ENCODE results near the gene TEAD1.

Gene TEAD1

DNA sequence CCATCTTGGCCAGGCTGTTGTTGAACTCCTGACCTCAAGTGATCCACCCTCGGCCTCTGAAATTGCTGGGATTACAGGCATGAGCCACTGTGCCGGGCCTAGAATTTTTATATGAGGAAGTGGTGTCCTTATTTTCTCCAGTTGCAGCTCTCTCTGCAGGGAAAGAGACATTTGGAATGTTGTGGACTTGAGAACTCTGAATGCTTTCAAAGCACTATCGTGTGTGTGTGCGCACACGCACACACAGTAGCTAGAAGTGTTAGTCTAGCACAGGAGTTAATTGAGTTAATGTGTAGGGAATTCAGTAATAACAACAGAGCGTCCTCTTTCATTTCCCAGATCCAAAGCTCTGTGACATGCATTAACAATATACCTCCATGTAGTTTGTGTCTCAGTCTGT lies 170.9 kb downstream of the TEAD1 start:
- DNase-seq: no peak

DNA sequence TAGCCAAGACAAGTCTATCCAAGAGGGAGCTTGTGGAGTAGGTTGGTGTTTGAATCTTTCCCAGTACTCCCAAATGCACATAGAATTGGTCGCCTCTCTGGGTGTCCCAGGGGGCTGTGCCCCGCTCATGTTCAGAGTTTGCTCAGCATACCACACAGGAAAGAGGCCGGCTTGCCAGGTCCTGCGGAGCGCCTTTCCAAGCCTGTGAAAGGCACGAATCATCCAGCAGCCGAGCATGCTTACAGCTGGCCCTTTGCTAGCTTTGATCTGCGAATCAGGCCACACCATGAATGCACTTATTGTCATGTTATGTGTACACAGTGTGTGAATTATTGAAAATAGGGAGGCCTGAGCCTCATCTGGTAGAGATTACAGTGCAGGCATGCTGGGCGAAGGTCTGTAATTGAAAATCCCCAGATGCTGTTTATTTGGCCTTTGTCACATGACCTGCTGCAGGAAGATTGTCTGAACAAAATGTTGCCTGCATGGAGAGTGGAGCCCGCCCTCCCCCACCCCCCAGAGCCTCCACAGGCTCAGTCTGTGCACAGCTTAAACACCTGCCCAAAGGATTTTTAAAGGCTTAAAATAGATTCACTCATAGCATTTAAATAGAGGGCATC lies 171.6 kb downstream of the TEAD1 start:
- DNase-seq: peak; percentile 84

DNA sequence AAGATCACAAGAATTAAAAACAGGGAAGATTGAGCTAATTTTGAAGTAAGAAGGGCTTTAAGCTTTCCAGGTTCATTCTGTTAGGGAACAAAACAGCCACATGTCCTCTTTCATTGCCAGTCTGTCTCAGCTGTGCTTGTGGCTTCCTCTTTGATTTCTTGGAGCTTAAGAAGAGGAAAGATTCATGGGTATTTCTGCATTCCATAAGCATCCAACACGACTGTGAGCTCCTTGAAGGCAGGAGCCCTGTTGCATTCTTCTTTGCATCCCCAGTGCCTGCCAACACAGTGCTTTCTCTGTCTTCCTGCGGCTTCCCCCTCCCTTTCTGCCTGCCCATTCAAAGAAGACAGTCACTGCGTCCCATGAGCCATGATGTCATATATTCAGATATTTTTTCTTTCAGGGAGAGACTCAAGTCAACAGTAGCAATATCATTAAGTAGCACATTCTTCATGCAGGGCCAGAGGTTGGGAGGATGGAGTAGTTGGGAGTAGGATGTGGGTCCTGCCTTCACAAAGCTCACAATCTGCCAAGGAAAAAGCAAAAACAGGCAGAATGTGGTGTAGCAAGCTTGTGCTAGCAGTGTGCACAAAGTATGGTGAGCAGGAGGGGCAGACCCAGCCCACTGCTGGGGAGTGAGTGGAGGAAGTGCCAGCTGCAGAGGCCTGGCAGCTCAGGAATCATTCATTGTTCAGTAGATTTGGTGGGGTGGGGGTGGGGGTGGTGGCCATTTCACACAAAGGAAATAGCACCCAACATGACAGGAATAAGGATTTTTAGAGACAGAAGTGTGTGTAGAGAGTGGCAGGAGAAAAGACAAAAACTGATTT lies 172.8 kb downstream of the TEAD1 start:
- DNase-seq: no peak

DNA sequence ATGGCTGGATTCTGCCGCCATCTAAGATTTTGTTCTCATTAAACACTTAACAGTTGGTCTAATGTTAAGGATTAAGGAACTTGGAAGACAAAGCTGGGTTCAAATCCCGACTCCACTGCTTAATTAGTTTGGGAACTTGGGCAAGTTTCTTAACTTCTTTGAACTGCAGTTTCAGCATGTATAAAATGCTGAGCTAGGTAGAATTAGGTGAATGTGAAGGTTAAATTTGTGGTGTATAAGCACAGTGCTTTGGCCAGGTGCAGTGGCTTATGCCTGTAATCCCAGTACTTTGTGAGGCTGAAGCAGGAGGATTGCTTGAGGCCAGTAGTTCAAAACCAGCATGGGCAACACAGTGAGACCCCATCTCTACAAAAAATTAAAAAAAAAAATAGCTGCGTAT lies 174.2 kb downstream of the TEAD1 start:
- no peak for DNase-seq

DNA sequence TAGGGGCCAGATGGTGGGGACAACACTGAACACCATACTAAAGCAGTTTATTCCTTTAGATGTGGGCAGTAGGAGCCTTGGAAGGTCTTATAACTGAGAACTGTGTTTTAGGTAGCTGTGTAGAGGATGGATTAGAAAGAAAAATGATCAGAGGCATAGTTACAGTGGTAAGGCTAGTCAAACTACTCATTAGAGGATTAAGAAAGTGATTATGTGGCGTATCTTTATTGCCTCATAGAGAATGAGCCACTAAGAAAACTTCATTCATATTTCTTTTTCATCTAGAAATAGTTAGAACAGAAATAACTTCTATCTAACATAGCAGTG lies 179.1 kb downstream of the TEAD1 start:
- no peak for DNase-seq

DNA sequence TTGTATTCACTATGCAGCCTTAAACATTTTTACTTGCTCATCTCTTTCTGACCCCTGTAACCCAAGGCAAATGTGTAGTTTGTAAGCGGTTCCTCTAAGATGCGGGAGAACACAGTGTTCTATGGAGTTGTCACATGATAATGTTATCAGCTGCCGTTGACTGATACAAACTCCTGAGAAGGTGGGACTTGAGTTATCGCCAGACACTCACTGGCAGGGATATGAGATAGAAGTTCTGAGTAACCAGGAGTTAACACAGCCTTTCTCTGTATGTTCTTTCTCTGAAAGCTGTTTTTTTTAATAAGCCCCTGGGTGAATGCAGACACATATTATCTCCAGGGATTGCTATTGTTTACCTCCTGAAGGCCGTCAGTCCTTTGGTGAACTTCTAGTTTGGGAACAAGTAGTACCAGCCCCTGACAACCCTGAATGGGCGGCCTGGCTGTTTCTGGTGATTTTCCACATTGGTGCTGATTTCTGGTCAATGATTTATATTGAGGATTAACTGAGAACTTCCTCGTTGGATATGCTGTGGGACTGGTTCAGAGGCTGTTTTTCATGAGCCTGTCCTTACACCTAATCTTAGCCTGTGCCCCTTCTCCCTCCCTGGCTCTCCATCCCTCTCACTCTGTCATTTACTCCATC lies 179.6 kb downstream of the TEAD1 start:
- DNase-seq: no peak

DNA sequence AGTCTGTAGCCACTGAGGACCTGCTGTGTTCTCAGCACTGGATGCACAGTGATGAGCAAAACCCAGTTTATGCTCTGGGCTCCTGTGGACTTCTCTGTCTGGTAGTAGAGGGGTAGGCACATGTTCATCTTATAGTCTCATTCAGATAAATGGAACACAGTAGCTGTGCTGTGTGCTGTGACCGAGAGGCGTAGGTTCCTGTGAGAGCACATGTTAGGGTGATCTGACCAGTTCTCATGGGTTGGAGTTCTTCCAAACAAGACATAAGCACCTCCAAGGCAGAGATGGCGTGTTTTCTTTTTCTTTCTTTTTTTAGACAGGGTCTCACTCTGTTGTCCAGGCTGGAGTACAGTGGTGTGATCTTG lies 180.1 kb downstream of the TEAD1 start:
- DNase-seq: no peak

DNA sequence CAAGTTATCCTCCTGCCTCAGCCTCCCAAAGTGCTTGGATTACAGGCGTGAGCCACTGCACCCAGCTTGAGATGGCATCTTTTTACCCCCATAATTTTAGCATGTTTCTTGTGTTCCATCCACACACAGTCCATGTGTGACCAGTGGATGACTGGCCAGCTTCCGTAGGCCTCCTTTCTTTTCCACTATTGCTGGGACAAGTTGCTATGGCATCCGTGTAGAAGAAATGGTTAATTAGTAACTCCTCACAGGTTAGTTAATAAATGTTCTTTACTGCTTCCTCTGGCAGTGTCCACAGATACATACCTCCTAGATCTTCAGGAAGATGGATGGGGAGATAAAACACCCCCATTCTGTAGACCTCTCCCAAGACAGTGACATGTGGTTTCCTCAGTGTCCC lies 180.6 kb downstream of the TEAD1 start:
- no peak for DNase-seq

DNA sequence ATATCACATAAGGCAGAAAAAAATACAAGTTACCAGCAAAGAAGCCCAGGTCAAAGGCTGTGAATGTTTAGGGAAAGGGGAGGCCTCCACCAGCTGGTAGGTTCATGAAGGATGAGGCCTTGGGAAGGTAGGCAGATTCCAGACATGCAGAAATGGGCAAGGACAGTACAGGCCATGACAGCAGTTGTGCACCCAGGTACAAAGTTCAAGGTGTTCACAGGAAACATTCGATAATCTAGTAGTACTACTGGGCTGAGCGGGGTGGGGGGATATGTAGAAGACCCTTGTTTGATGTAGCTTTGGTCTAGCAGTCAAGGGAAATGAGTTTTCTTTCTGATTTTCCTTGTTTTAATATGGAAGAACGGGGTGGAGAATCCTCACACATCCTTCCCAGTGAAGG lies 182.1 kb downstream of the TEAD1 start:
- DNase-seq: no peak

DNA sequence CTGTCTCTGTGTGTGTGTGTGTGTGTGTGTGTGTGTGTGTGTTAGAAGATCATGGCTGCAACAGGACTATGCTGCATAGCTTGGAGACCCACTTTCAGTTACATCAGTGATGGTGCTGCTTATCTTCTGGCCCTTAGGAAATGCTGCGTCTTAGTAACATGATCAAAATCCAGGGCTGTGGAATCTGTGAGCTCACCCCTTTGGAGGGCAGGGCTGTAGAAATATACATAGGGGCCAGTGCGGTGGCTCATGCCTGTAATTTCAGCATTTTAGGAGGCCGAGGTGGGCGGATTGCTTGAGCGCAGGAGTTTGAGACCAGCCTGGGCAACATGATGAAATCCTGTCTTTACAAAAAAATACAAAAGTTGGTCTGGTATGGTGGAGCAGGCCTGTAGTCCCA lies 183.4 kb downstream of the TEAD1 start:
- no peak for DNase-seq

DNA sequence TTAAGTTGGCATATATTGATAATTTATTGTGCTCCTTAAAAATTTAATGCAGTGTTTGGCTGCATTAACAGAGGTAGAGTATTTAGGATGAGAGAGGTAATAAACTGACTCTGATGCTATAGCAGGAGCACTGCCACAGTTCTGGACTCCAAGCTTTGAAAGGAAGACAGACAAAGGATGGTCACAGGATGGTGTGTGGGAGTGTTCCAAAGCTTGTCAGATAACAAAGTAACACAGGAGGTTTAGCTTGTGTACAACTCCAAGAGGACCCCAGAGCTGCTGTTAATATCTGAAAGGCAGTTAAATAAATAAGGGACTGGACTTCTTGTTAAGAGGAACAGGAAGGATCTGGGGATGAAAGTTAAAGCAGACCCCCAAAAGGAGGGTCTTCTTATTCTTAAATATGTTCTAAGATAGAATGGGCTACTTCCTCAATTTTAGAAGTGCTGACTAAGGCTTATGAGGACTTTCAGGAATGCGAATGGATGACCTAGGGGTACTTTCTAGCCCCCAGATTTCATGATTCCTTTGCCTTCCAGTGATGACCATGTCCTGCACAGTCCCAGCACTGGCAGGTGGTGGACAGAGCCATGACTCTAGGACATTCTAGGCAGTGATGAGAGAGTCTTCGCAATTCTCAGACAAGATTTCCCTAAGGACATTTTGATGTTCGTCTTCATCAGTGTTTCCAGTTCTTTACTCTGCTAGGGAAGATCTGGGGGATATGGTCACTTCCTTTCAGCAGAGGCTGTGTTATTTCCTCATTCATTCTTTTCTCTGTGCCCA lies 185.8 kb downstream of the TEAD1 start:
- DNase-seq: no peak

DNA sequence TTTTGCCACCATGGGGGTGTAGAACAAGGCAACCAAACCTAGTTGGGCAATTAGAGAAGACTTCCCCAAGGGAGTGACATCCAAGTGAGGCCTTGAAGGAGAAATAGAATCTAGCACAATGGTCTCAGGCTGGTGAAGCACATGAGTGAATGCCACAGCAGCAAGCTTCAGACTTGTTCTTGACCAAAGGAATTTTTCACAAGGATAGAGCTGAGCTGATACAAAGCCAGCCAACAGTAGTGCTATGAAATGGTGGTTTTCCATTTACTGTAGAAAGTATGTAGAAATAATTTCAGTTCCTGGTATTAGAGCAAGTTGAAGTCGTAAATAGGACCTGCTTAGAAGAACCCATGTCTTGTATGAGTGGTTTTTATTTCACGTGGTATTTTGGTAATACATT lies 186.6 kb downstream of the TEAD1 start:
- DNase-seq: no peak

DNA sequence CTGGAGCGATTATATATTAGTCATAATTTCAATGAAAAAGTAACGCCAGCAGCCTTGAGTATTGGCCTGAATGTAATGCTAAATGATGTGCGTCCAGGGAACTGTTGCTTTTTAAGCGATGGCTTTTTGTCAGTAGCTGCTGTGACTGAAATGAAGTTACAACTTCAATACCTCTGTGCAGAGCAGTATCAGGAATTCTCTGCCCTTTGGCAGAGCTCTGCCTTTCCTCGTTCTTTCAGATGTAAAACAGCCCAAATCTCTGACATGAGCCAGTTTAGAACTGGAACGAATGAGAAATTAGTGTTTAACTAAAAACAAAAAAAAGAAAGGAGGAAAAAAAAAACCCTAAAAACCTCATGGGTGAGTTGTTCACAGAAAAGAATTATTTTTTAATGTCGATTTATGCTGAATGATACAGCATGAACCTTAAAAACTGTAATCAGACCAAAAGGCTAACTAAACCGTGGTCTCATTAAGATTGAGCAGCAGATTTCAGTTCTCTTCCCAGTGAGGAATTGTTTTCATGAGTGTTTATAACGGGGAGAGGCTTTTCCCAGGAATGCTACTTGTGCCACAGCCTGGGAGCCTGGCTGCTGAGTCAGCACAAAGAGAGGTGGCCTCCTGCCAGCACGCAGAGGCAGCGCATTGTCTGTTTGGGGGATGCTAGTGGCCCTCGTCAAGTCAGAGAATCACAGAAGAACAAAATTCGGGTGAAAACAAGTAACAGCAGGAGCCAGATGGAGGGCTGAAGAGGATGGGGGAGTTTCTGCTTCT lies 188.7 kb downstream of the TEAD1 start:
- no peak for DNase-seq

DNA sequence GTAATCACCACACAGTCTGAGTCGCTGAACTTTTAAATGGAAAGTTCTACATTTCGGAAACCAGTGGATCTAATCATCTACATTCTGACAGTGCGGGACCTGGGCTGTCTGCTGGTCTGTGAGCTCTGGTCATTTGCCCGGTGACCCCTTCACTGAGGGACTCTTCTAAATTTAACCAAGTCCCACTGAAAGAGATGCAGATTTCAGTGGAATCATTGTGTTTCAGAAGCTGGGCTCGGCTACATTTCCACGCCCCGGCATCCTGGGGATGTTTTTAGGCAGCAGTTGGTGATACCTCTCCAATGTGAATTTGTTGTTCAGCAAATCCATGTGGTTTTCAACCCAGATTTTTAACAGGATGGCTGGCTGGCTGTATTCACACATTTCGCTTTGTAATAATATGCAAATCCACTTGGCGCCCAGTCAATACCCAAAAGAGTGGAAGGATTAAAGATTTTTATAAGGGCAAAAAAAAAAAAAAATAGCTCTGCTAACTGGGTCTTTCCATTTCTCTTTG lies 189.4 kb downstream of the TEAD1 start:
- DNase-seq: no peak

DNA sequence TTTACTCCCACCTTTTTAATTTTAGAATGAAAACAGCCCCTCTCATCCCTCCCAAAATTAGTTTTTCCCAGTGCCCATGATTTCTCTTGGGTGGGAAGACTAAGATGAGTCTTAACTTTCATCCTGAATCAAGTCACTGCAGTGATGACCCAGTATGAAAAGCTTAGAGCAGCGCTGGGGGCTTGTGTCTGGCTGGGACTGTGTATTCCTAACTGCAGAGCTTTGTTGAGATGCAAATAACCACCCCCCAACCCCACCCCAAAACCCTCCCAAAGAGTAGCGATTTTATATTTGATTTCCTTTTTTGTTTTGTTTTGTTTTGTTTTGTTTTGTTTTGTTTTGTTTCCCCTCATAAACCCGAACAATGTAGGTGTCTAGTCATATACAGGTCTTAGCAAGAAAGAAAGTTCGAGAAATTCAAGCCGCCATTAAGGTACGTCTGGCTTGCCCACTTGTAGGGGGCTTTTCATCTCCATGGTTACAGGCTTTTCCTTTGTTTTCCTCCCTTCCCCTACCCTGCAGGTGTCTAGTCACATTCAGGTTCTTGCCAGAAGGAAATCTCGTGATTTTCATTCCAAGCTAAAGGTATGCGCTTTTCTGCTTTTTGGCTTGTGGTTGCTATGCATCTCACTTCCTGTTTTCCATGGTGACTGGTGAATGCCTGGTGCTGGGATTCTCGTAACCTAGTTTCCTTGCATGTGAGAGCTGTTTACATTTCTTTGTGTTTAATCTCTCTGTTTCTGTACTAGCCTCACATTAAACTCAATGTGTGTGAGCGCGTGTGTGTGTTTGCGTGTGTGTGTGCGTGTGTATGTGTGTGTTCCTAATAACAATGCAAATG lies 190.3 kb downstream of the TEAD1 start:
- DNase-seq: no peak

DNA sequence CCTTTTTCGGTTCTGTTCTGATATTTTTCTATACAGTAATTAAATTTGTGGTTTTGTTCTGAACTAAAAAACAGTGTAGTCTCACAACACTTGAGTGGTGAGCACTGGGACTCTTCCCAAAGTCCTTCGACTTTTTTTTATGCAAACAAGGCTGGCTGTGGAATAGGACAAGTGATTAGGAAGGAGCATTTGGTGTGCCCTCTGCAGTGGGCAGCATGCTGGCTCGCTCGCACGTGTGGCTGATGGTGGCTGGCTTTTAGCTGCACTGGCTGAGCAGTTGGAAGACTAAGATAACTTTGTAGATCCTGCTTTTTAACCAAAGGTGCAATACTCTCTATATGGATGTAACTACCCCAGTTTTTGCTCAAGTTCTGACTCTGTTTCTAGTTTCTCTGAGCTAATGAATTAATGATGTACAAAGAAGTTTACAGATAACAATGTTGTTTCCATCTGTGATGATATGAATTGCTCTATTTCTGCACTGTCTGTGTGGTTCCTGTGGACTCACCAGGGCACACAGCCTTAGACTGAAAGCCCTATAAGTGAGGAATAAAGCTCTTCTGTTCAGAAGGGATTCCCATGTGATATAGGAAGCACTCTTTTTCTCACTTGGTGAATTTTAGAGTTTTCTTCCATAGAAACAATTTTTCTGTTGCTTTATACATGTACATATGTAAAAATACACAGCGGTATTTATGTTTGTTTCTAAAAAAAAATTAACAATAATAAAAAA lies 191.8 kb downstream of the TEAD1 start:
- DNase-seq: no peak

DNA sequence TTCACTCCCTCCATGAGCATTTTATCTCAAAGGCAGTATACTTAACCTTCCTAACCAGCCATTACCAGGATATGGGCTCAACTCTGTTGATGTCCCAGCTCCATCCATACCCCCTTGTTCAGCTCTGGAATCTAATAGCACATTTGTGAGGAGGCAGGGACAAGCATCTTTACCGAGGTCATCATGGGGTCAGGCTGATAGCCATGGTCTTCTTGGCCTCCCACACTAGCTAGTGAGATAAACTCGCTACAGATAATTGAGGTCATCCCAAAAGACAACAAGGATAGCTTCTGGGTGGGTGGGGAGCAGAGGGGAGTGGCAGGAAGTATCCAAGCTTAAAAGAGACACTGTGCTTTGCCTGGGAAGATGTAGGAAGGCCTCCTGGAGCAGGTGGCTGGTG lies 193.3 kb downstream of the TEAD1 start:
- no peak for DNase-seq

DNA sequence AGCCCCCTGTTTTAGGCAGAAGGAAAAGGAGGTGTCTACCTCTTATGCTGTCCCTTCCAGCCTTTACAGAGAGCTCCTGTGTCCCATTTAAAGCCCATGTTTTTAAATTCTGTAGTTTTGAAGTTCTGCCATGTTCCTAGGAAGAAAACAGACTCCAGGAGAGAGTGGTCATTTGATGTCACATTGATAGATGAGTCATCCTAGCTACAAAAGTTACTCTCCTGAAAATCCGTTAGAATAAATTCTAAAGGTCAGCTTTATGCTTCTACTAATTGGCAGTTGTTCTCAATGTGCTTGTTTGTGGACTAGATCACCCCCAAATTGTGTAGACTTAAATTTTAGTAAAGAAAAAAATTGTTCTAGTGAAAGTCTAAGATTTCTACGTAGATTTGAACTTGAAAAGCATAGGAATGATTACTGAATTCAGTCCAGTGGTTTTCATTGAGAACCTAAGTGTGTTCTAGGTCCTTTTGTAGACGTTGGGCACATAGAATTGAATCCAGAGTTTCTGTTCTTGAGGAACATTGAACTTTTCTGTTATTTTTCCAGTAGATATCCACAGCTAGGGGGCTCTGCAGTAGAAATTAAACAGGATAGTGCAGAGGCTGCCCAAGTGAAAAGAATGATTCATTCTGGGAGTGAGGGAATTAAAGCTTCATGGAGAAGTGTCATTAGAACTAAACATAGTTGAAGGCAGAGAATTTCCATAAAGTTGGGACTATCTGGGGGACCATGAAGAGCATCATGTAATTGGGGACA lies 194.3 kb downstream of the TEAD1 start:
- DNase-seq: no peak

DNA sequence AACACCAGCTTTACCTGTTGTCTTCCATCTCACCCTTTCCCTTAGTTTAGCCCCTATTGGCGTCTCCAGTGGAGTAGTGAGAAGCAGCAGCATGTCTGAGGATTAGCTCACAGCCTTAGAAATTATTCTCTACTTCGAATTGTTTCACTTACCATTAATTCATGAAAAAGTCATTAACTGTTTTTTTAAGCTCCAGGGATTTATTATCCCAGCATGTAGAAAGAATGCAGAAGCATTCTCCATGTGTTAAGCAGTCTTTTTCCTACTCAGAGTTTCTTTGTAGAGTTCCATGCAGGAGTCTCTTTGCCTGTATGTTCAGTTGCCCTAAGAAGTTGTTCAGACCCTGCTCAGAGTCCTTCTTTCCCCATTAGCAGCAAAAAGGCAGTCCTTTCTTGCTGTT lies 197.0 kb downstream of the TEAD1 start:
- no peak for DNase-seq

DNA sequence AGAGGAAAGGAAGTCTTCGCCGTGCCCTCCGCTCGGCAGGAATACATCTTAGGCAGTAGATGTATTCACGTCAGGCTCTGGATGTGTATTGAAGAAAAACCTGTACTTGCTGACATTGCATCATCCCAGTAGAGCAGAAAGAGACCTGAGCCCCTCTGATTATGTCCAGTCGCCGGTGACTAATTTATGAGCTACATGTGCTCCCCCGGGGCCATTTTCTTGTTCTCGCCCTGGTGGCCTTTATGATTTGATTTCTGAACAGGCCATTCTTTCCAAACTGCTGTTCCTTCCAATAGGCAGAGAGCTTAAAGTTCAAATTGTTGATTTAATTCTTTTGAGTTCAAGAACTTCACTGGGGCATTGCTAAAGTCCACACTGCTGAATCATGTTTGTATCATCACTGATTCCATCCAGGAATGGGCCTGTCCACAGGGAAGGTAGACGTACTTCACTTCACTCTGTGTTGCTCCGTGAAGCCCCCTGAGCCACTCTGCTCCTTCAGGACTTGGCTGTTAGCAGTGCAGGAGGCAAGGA lies 197.6 kb downstream of the TEAD1 start:
- DNase-seq: no peak

Data from SHP77 treated with DMSO at 0.1 percent for 48 hours (cell line).